A549 (cell line): Measurements from ENCODE around the gene CTXN1.

Experiments
- BHLHE40 ChIP-seq: IDR thresholded peaks from 2 replicates; pipeline ENCODE4 v1.6.1; 2012; ENCODE audit warnings: low read depth, low read length, inconsistent platforms
- CBX8 ChIP-seq: fragments of 200-600 bp; sonication (generic); IDR thresholded peaks from 2 replicates; pipeline ENCODE4 v1.6.1; 2016
- CEBPB ChIP-seq, 2 experiments: fragments of >200 bp in 1 of 2; sonication (Bioruptor Twin) in 1 of 2; formaldehyde crosslinking in 1 of 2; IDR thresholded peaks; 2 replicates each; pipeline ENCODE4 v1.6.1; 2012 to 2016
- ESRRA ChIP-seq: fragments of 150-350 bp; IDR thresholded peaks from 2 replicates; pipeline ENCODE4 v1.6.1; 2014; ENCODE audit warnings: mild to moderate bottlenecking, low read length, borderline replicate concordance
- FOXS1 ChIP-seq: fragments of 250-450 bp; sonication (Bioruptor Pico); IDR thresholded peaks from 2 replicates; pipeline ENCODE4 v1.5.0; 2020; ENCODE audit warnings: mild to moderate bottlenecking, moderate library complexity
- HOXA7 ChIP-seq: fragments of 250-450 bp; sonication (Bioruptor Pico); IDR thresholded peaks from 2 replicates; pipeline ENCODE4 v1.5.0; 2020; ENCODE audit warnings: mild to moderate bottlenecking, moderate library complexity
- MAZ ChIP-seq: fragments of 150-350 bp; IDR thresholded peaks from 2 replicates; pipeline ENCODE4 v1.6.1; 2014; ENCODE audit warnings: antibody characterized with exemption, low read depth, low read length, borderline replicate concordance
- NR3C1 ChIP-seq: fragments of >200 bp; sonication (Bioruptor Twin); formaldehyde crosslinking; IDR thresholded peaks from 3 replicates; pipeline ENCODE4 v1.6.1; 2017
- POLR2A ChIP-seq: IDR thresholded peaks from 2 replicates; pipeline ENCODE4 v1.6.1; 2012; ENCODE audit warnings: mild to moderate bottlenecking, low read length
- SMC3 ChIP-seq: fragments of >200 bp; sonication (Bioruptor Twin); formaldehyde crosslinking; IDR thresholded peaks from 3 replicates; pipeline ENCODE4 v1.6.1; 2018; ENCODE audit warnings: inconsistent platforms
- ZC3H11A ChIP-seq: fragments of 450-650 bp; IDR thresholded peaks from 2 replicates; pipeline ENCODE4 v1.6.1; 2014; ENCODE audit warnings: antibody characterized with exemption, mild to moderate bottlenecking
- TF ChIP-seq, protein P1 (sequence below): fragments of >200 bp; sonication (Bioruptor Twin); formaldehyde crosslinking; IDR thresholded peaks from 3 replicates; pipeline ENCODE4 v1.5.1; 2016

DNA sequence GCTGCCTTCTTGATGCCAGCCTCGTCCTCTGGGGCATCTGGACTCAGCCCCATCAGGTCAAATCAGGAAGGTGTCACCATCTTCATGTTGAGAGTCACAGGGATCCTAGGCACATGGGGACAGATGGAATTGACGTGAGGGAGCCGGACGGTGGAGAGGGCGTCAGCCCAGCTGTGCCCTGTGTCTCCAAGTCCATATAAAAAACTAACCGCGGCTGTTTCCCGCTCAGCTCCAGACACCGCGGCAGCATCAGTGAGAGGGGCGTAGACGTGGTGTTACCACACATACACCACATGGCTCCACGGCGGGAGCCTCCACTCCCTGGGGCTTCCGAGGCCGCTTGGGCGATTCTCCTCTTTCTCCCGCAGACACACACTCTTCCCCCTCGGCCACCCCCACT is 46.1 kb downstream of the CTXN1 start:
- no peak for TF ChIP-seq SMC3
- TF ChIP-seq POLR2A, result no peak
- no peak for TF ChIP-seq ZC3H11A
- no peak for TF ChIP-seq CBX8
- no peak for TF ChIP-seq CEBPB (IDR thresholded peaks at IDR 0.05)
- TF ChIP-seq HOXA7, result no peak
- no peak for TF ChIP-seq NR3C1
- TF ChIP-seq MAZ, result no peak
- TF ChIP-seq, protein P1, sequence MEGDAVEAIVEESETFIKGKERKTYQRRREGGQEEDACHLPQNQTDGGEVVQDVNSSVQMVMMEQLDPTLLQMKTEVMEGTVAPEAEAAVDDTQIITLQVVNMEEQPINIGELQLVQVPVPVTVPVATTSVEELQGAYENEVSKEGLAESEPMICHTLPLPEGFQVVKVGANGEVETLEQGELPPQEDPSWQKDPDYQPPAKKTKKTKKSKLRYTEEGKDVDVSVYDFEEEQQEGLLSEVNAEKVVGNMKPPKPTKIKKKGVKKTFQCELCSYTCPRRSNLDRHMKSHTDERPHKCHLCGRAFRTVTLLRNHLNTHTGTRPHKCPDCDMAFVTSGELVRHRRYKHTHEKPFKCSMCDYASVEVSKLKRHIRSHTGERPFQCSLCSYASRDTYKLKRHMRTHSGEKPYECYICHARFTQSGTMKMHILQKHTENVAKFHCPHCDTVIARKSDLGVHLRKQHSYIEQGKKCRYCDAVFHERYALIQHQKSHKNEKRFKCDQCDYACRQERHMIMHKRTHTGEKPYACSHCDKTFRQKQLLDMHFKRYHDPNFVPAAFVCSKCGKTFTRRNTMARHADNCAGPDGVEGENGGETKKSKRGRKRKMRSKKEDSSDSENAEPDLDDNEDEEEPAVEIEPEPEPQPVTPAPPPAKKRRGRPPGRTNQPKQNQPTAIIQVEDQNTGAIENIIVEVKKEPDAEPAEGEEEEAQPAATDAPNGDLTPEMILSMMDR, result no peak
- TF ChIP-seq BHLHE40, result no peak
- TF ChIP-seq ESRRA, result no peak
- TF ChIP-seq FOXS1 (CRISPR knock-in tag), result no peak
